GM13977 (cell line): ENCODE data around the gene LDLRAD4.

Source experiments
- DNase-seq: peaks from one replicate; pipeline ENCODE4 v3.0.0; 2012; ENCODE audit warnings: low spot score
- in situ Hi-C: fragments of 300-500 bp; cut with MboI; formaldehyde crosslinking; loops from one replicate; pipeline ENCODE4 v1.12.0; 2022; ENCODE audit warnings: low sequenced_read_pairs, low pct_unique_long_range_greater_than_20kb, mixed read lengths, inconsistent platforms; ENCODE audit not compliant: unreplicated experiment
- TF ChIP-seq, protein P1 (sequence below): IDR thresholded peaks from 2 replicates; pipeline ENCODE4 v1.5.1; 2012; ENCODE audit warnings: mild to moderate bottlenecking, control low read depth; ENCODE audit not compliant: insufficient read depth; ENCODE audit errors: extremely low read depth, missing control alignments

Gene LDLRAD4

DNA sequence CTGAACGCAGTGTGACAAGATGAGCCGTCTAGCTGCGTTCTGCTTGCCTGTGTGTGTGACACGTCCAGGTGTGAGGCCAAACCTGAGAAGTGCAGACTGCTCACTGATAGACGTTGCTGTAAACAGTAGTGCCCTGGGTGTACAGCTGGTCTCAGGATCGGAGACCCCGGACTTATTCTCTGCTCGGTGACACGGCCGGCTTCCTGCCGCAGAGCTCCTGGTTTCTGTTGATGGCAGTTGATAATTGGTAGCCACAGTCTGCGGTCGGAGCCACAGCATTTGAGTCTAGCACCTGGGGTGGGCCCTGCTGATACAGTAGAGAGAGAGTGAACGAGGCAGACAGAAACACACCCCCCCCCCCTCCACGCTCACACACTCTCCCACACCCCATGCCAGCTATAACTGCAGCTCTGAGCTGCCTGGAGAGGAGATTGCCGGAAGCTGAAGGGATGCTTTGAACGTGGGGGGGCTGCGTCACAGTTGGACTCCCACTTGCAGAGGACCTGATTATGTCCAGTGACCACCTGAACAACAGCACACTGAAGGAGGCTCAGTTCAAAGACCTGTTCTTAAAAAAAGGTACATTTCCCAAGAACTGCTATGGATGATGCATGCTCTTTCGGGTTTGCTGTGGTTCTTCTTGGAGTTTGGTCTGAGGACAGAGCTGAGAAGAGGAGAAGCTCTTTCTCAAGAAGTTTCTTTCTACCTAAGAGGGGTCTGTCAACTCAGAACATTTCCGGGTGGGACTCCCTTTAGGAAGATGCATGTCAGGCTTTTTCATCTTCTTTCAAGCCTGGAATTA, 393.8 kb downstream of the LDLRAD4 start:
- peak; percentile 70 for DNase-seq
- in situ Hi-C loops: loop anchor here (5.0 kb wide), 1 partner anchor 50 kb away; no protein-coding TSS in a partner anchor
- TF ChIP-seq, protein P1, sequence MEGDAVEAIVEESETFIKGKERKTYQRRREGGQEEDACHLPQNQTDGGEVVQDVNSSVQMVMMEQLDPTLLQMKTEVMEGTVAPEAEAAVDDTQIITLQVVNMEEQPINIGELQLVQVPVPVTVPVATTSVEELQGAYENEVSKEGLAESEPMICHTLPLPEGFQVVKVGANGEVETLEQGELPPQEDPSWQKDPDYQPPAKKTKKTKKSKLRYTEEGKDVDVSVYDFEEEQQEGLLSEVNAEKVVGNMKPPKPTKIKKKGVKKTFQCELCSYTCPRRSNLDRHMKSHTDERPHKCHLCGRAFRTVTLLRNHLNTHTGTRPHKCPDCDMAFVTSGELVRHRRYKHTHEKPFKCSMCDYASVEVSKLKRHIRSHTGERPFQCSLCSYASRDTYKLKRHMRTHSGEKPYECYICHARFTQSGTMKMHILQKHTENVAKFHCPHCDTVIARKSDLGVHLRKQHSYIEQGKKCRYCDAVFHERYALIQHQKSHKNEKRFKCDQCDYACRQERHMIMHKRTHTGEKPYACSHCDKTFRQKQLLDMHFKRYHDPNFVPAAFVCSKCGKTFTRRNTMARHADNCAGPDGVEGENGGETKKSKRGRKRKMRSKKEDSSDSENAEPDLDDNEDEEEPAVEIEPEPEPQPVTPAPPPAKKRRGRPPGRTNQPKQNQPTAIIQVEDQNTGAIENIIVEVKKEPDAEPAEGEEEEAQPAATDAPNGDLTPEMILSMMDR: no peak

GRCh38 chr18:13613099-13613498, 394.5 kb downstream of the LDLRAD4 start:
- TF ChIP-seq, protein P1: no peak
- in situ Hi-C loops: loop anchor here (5.0 kb wide), 1 partner anchor 51 kb away; no protein-coding TSS in a partner anchor
- DNase-seq: no peak

GRCh38 chr18:13613591-13614501, 395.3 kb downstream of the LDLRAD4 start:
- TF ChIP-seq, protein P1: no peak
- in situ Hi-C loops: loop anchor here (5.0 kb wide), 1 partner anchor 52 kb away; no protein-coding TSS in a partner anchor
- peak; percentile 60 for DNase-seq

GRCh38 chr18:13614641-13615288, 396.2 kb downstream of the LDLRAD4 start:
- TF ChIP-seq, protein P1: no peak
- DNase-seq: no peak
- in situ Hi-C loops: loop anchor here (5.0 kb wide), 1 partner anchor 52 kb away; no protein-coding TSS in a partner anchor

DNA sequence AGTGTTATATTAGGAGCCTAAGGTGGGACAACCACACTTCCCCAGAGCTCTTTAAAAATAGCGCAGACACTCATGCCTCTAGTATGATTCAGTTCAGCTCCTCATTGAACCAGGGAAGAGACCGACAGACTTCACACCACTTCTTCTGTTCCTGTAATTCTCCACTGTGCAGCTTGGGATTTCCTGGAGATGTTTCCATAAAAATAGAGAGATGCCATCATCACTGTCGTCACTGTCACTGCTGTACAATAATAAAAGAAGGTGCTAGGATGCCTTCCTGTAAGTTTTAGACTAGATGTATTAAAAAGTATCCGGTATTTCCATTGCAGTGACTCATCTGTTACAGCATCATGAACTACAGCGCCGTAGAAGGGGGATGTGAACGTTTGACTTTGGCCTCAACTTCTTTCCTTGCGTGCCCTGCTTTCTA, 396.9 kb downstream of the LDLRAD4 start:
- TF ChIP-seq, protein P1: no peak
- no peak for DNase-seq
- in situ Hi-C loops: no loop called here

DNA sequence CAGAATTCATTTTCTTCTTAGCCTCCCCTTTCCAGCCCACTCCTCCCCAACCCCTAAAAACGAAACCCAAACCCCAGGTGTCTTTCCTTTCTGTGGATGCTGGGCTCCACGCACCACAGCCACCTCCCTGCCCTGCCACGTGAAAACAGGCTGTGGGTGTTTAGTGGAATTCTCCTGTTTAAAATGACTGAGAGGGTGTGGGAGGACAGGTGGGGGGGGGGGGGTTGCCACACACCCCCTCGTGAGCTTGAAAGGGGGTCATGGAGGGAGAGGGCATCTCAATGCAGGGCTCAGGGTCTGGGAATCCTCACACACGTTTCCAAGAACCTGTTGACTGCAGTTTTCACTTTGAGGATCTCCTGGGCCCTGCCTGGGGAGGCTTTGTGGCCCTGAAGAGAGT, 397.5 kb downstream of the LDLRAD4 start:
- no peak for DNase-seq
- TF ChIP-seq, protein P1: no peak
- in situ Hi-C loops: no loop called here
